ENCODE measurements around the gene DSTN.

DSTN gene

GRCh38 chr20:17583126-17583525, 13.3 kb downstream of the DSTN start:
- no peak for DNase-seq (ENCODE audit: low read depth)

- no peak for DNase-seq (ENCODE audit: low read depth)
Measured at GRCh38 chr20:17584689-17585088, 14.8 kb downstream of the DSTN start.

GRCh38 chr20:17586250-17586649, 16.4 kb downstream of the DSTN start:
- no peak for DNase-seq (ENCODE audit: low read depth)

- DNase-seq (ENCODE audit: low read depth) = no peak
Measured at GRCh38 chr20:17587148-17587547, 17.3 kb downstream of the DSTN start.

- DNase-seq (ENCODE audit: low read depth) = no peak
Measured at GRCh38 chr20:17587824-17588223, 17.9 kb downstream of the DSTN start.

- no peak for DNase-seq (ENCODE audit: low read depth)
Measured at GRCh38 chr20:17589161-17589834, 19.4 kb downstream of the DSTN start.

GRCh38 chr20:17590245-17590644, 20.4 kb downstream of the DSTN start:
- DNase-seq (ENCODE audit: low read depth) = no peak

- DNase-seq (ENCODE audit: low read depth) = no peak
Measured at GRCh38 chr20:17593902-17594301, 24.0 kb downstream of the DSTN start.

- DNase-seq (ENCODE audit: low read depth) = no peak
Measured at GRCh38 chr20:17594443-17594842, 24.6 kb downstream of the DSTN start.

GRCh38 chr20:17595856-17596255, 26.0 kb downstream of the DSTN start:
- DNase-seq (ENCODE audit: low read depth) = no peak

GRCh38 chr20:17598013-17598550, 28.2 kb downstream of the DSTN start:
- no peak for DNase-seq (ENCODE audit: low read depth)

- DNase-seq (ENCODE audit: low read depth) = no peak
Measured at GRCh38 chr20:17601957-17602356, 32.1 kb downstream of the DSTN start.

GRCh38 chr20:17602493-17602892, 32.6 kb downstream of the DSTN start:
- DNase-seq (ENCODE audit: low read depth) = no peak

- DNase-seq (ENCODE audit: low read depth) = no peak
Measured at GRCh38 chr20:17605131-17605660, 35.3 kb downstream of the DSTN start.

GRCh38 chr20:17606001-17606400, 36.1 kb downstream of the DSTN start:
- DNase-seq (ENCODE audit: low read depth) = no peak

- DNase-seq (ENCODE audit: low read depth) = no peak
Measured at GRCh38 chr20:17608701-17609497, 39.0 kb downstream of the DSTN start.

- DNase-seq (ENCODE audit: low read depth) = no peak
Measured at GRCh38 chr20:17609811-17610377, 40.0 kb downstream of the DSTN start.

- peak; percentile 45 for DNase-seq (ENCODE audit: low read depth)
Measured at GRCh38 chr20:17610566-17611289, 40.9 kb downstream of the DSTN start.

- no peak for DNase-seq (ENCODE audit: low read depth)
Measured at GRCh38 chr20:17611290-17611539, 41.3 kb downstream of the DSTN start.

- DNase-seq (ENCODE audit: low read depth) = no peak
Measured at GRCh38 chr20:17611540-17612286, 41.8 kb downstream of the DSTN start.

- no peak for DNase-seq (ENCODE audit: low read depth)
Measured at GRCh38 chr20:17612287-17612991, 42.6 kb downstream of the DSTN start.

All from activated T-cell treated with anti-CD3 and anti-CD28 coated beads for 1 hour (primary cell).